ENCODE data around the gene BMP8A. TPM values are rescaled to one million over a fixed set of nuclear protein-coding genes. Genes with fewer than 3 reads are reported as not detected.

The BMP8A gene
- total RNA-seq, 1 donor from 2014 or later = not detected

DNA sequence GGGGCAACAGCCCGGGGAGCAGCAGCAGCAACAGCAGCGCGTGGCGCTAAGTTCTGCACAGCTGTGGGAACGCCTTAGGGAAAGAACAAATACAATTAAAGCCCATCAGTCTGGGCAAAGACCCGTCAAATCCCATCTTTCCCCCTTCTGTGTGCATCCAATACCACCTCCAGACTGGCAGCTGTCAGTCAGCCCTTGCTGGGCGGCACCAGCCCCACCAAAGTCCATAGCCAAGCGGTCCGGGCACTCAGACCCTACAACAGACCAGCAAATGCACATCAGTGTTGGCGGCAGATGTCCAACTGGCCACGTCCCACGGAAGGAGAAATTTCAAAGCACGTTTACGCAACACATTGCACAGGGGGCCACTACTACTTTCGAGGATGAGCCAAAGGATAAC, 72.2 kb downstream of the BMP8A start:
- Histone ChIP-seq H3K4me1 (no peaks in the 10 kb centered on the region), H3K27ac (no peak overlapping the region), H3K79me2 (ENCODE audit: low read depth) (peaks cover 15% of the 10 kb centered on the region), H3K9me3 (ENCODE audit: low read depth) (no peaks in the 10 kb centered on the region), H3K27me3 (no peaks in the 10 kb centered on the region), H4K20me1 (ENCODE audit: low read depth) (peaks cover 21% of the 10 kb centered on the region), H2AFZ (replicated peaks) (no peak overlapping the region), H3K9ac (no peak overlapping the region), H3K36me3 (peaks cover 28% of the 10 kb centered on the region), H3K4me2 (no peak overlapping the region), H3F3A (ENCODE audit: low read depth) (peaks cover 32% of the 10 kb centered on the region), H3K4me3 (no peak overlapping the region)
- Mint-ChIP-seq H3K9me3 (no peaks in the 10 kb centered on the region), H3K4me3 (no peak overlapping the region), H3K27ac (no peak overlapping the region), H3K27me3 (ENCODE audit: insufficient read depth, low read depth) (peaks cover 8% of the 10 kb centered on the region), H3K4me1 (no peaks in the 10 kb centered on the region), H3K36me3 (peaks cover 67% of the 10 kb centered on the region)
- no peak for DNase-seq (ENCODE audit: low spot score)
- TF ChIP-seq EZH2phosphoT487 (IDR thresholded peaks at IDR 0.05) (no peak), EZH2 (IDR thresholded peaks at IDR 0.05) (no peak)
- TF ChIP-seq, protein P1, sequence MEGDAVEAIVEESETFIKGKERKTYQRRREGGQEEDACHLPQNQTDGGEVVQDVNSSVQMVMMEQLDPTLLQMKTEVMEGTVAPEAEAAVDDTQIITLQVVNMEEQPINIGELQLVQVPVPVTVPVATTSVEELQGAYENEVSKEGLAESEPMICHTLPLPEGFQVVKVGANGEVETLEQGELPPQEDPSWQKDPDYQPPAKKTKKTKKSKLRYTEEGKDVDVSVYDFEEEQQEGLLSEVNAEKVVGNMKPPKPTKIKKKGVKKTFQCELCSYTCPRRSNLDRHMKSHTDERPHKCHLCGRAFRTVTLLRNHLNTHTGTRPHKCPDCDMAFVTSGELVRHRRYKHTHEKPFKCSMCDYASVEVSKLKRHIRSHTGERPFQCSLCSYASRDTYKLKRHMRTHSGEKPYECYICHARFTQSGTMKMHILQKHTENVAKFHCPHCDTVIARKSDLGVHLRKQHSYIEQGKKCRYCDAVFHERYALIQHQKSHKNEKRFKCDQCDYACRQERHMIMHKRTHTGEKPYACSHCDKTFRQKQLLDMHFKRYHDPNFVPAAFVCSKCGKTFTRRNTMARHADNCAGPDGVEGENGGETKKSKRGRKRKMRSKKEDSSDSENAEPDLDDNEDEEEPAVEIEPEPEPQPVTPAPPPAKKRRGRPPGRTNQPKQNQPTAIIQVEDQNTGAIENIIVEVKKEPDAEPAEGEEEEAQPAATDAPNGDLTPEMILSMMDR (IDR thresholded peaks at IDR 0.05) = no peak

DNA sequence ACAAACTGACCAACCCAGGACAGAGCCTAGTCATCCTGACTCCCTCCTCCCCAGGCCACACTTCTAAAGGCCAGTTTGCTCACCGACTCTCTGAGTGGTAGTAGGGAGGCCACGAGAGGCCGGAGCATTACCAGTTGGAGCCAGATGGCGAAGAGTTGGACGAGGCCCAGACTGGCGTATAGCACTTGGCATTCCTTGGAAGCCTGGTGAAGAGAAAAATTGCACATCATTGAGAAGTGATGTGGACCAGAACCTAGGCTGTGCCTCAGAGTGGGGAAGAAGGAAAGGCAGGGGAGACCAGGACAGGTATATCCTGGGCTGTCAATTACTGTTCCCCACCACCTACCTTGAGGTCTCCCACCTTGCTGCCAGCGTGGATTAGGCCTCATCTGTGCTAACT, 72.9 kb downstream of the BMP8A start:
- Histone ChIP-seq H4K20me1 (ENCODE audit: low read depth) (peaks cover 27% of the 10 kb centered on the region), H3K4me3 (no peak overlapping the region), H3K4me1 (no peaks in the 10 kb centered on the region), H3K79me2 (ENCODE audit: low read depth) (peaks cover 12% of the 10 kb centered on the region), H3K27me3 (no peaks in the 10 kb centered on the region), H3K9me3 (ENCODE audit: low read depth) (no peaks in the 10 kb centered on the region), H3K4me2 (no peak overlapping the region), H3F3A (ENCODE audit: low read depth) (peaks cover 28% of the 10 kb centered on the region), H2AFZ (replicated peaks) (no peak overlapping the region), H3K36me3 (peaks cover 35% of the 10 kb centered on the region), H3K9ac (no peak overlapping the region), H3K27ac (no peak overlapping the region)
- no peak overlapping the region for H3K4me3 Mint-ChIP-seq
- no peak for DNase-seq (ENCODE audit: low spot score)
- H3K27ac Mint-ChIP-seq = no peak overlapping the region
- TF ChIP-seq, protein P1 (IDR thresholded peaks at IDR 0.05) = no peak
- no peak for TF ChIP-seq EZH2phosphoT487 (IDR thresholded peaks at IDR 0.05)
- peaks cover 67% of the 10 kb centered on the region for H3K36me3 Mint-ChIP-seq
- peaks cover 8% of the 10 kb centered on the region for H3K27me3 Mint-ChIP-seq (ENCODE audit: insufficient read depth, low read depth)
- H3K4me1 Mint-ChIP-seq = no peaks in the 10 kb centered on the region
- no peaks in the 10 kb centered on the region for H3K9me3 Mint-ChIP-seq

DNA sequence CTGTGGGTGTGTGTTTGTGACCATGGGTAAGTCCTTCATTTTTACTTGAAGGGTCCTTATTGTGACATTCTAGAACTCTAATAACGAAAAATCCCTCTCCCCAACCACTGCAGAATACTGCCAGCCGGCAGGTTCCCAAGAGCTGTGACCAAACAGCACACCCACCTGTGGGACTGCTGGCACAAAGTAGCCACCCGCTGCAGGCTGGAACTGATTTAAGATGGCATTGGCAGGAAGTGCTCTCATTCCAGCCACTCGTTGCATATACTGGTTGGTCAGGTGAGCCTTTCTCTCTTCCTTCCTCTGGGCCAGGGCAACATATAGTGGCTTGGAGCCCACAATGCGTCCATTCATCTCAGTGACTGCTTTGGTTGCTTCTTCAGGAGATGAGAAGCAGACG, 73.5 kb downstream of the BMP8A start:
- DNase-seq (ENCODE audit: low spot score) = no peak
- H3K36me3 Mint-ChIP-seq = peaks cover 68% of the 10 kb centered on the region
- no peaks in the 10 kb centered on the region for H3K9me3 ChIP-seq (ENCODE audit: low read depth)
- H3K4me3 ChIP-seq = no peak overlapping the region
- H3K4me1 ChIP-seq = no peaks in the 10 kb centered on the region
- no peak overlapping the region for H3K27ac ChIP-seq
- H4K20me1 ChIP-seq (ENCODE audit: low read depth) = peaks cover 33% of the 10 kb centered on the region
- H3K9me3 Mint-ChIP-seq = no peaks in the 10 kb centered on the region
- H3K27ac Mint-ChIP-seq = no peak overlapping the region
- no peak overlapping the region for H3K9ac ChIP-seq
- H3K4me2 ChIP-seq = no peak overlapping the region
- peaks cover 8% of the 10 kb centered on the region for H3K27me3 Mint-ChIP-seq (ENCODE audit: insufficient read depth, low read depth)
- H3K79me2 ChIP-seq (ENCODE audit: low read depth) = peaks cover 12% of the 10 kb centered on the region
- H3K4me1 Mint-ChIP-seq = no peaks in the 10 kb centered on the region
- TF ChIP-seq EZH2 (IDR thresholded peaks at IDR 0.05) (no peak), EZH2phosphoT487 (IDR thresholded peaks at IDR 0.05) (no peak)
- TF ChIP-seq, protein P1 (IDR thresholded peaks at IDR 0.05) = no peak
- peaks cover 41% of the 10 kb centered on the region for H3K36me3 ChIP-seq
- H3K4me3 Mint-ChIP-seq = no peak overlapping the region
- no peaks in the 10 kb centered on the region for H3K27me3 ChIP-seq
- H2AFZ ChIP-seq (replicated peaks) = no peak overlapping the region
- H3F3A ChIP-seq (ENCODE audit: low read depth) = peaks cover 24% of the 10 kb centered on the region
